A549 (cell line): ENCODE results near the gene ABHD1. TPM values are rescaled to one million over a fixed set of nuclear protein-coding genes. Genes with fewer than 3 reads are reported as not detected.
A peak's percentile ranks its signal among the peaks of the same experiment; 100 is the strongest.

ENCODE experiments used
- ATAC-seq, 2 experiments: fragments of 200-7000 bp in 1 of 2; fragments of >200 bp in 1 of 2; cut with Nextera tagmentation in 1 of 2; cut with Tn5 transposase in 1 of 2; 3 replicates each; pipeline versions ENCODE4 v1.8.0 to v1.9.1; 2018 to 2020; ENCODE audit warnings: mild to moderate bottlenecking in 1 of 2, moderate library complexity in 1 of 2
- CTCF ChIA-PET: fragments of 300-600 bp; sonication (Branson Sonifier 250); formaldehyde crosslinking; extraction: SDS; loops from one replicate; lab custom pipeline; 2021; ENCODE audit warnings: antibody characterized with exemption, inconsistent platforms; lab: Yijun Ruan, JAX
- POLR2A ChIA-PET: fragments of 350-600 bp; formaldehyde crosslinking; extraction: SDS; loops from one replicate; lab custom pipeline; 2021; ENCODE audit warnings: antibody characterized with exemption, inconsistent platforms; lab: Yijun Ruan, JAX
- DNase-seq, 2 experiments: peaks; one replicate each; pipeline versions ENCODE4 v3.0.0 to v3.0.0-alpha.2; 2011 to 2016; ENCODE audit warnings: low read depth in 1 of 2, low spot score in 1 of 2
- FAIRE-seq: peaks from 2 replicates; lab custom pipeline; 2011; peaks lifted over from hg19 to GRCh38; lab: Jason Lieb, UNC
- H3K27ac ChIP-seq, 2 experiments: fragments of >200 bp; sonication (Bioruptor Twin); formaldehyde crosslinking; 3 replicates each; pipeline ENCODE4 v1.5.1; 2016 to 2017
- H3K4me1 ChIP-seq: fragments of >200 bp; sonication (Bioruptor Twin); formaldehyde crosslinking; 3 replicates; pipeline ENCODE4 v1.6.1; 2016
- H3K4me2 ChIP-seq: fragments of >200 bp; sonication (Bioruptor Twin); formaldehyde crosslinking; 3 replicates; pipeline ENCODE4 v1.6.1; 2016
- H3K4me3 ChIP-seq: fragments of >200 bp; sonication (Bioruptor Twin); formaldehyde crosslinking; 3 replicates; pipeline ENCODE4 v1.5.1; 2016
- H3K9me3 ChIP-seq: fragments of >200 bp; sonication (Bioruptor Twin); formaldehyde crosslinking; 3 replicates; pipeline ENCODE4 v1.6.1; 2016
- CEBPB ChIP-seq, 2 experiments: fragments of >200 bp in 1 of 2; sonication (Bioruptor Twin) in 1 of 2; formaldehyde crosslinking in 1 of 2; IDR thresholded peaks; 2 replicates each; pipeline ENCODE4 v1.6.1; 2012 to 2016
- CHD4 ChIP-seq: fragments of 200-600 bp; sonication (generic); IDR thresholded peaks from 2 replicates; pipeline ENCODE4 v1.6.1; 2016; ENCODE audit warnings: antibody characterized with exemption, mild to moderate bottlenecking, borderline replicate concordance
- CTCF ChIP-seq: fragments of >200 bp; sonication (Bioruptor Twin); formaldehyde crosslinking; IDR thresholded peaks from 3 replicates; pipeline ENCODE4 v1.5.1; 2016
- EHMT2 ChIP-seq: fragments of 200-600 bp; sonication (generic); IDR thresholded peaks from 2 replicates; pipeline ENCODE4 v1.6.1; 2016; ENCODE audit warnings: antibody characterized with exemption, low read depth, mild to moderate bottlenecking, moderate library complexity
- FOSB ChIP-seq: fragments of 250-450 bp; sonication (Bioruptor Pico); IDR thresholded peaks from 2 replicates; pipeline ENCODE4 v1.5.0; 2020; ENCODE audit warnings: mild to moderate bottlenecking, moderate library complexity
- HOXA7 ChIP-seq: fragments of 250-450 bp; sonication (Bioruptor Pico); IDR thresholded peaks from 2 replicates; pipeline ENCODE4 v1.5.0; 2020; ENCODE audit warnings: mild to moderate bottlenecking, moderate library complexity
- HOXB13 ChIP-seq: fragments of 250-450 bp; sonication (Bioruptor Pico); IDR thresholded peaks from 2 replicates; pipeline ENCODE4 v1.5.0; 2020; ENCODE audit warnings: low read depth, mild to moderate bottlenecking, moderate library complexity
- MAFK ChIP-seq: fragments of 450-650 bp; IDR thresholded peaks from 2 replicates; pipeline ENCODE4 v1.6.1; 2014; ENCODE audit not compliant: partially characterized antibody
- MAX ChIP-seq: IDR thresholded peaks from 2 replicates; pipeline ENCODE4 v1.6.1; 2012
- PHF8 ChIP-seq: fragments of 200-600 bp; sonication (generic); IDR thresholded peaks from 2 replicates; pipeline ENCODE4 v1.6.1; 2016; ENCODE audit warnings: low read depth, mild to moderate bottlenecking, antibody characterized with exemption, moderate library complexity, borderline replicate concordance
- RARB ChIP-seq: fragments of 250-450 bp; sonication (Bioruptor Pico); IDR thresholded peaks from 2 replicates; pipeline ENCODE4 v1.8.0; 2021; ENCODE audit warnings: mild to moderate bottlenecking, moderate library complexity
- REST ChIP-seq: fragments of 200-600 bp; sonication (generic); IDR thresholded peaks from 2 replicates; pipeline ENCODE4 v1.6.1; 2016; ENCODE audit warnings: antibody characterized with exemption, mild to moderate bottlenecking, moderate library complexity
- WGBS: methylation state at CpG from one replicate; pipeline ENCODE4 v1.1.6; 2017; ENCODE audit errors: missing lambda C conversion rate; 5-methylcytosine and 5-hydroxymethylcytosine counted together
- polyA plus RNA-seq, 4 experiments: library from polyadenylated mRNA; depleted of rRNA in 3 of 4; stranded (reverse); fragments of >200 nt; fragmentation: RNase III in 1 of 4; extraction: RNeasy Plus Mini Kit Qiagen cat#74134 plus additional on column Dnase treatment in 1 of 4; gene quantifications; 2 replicates in 3 of 4; 3 replicates in 1 of 4; pipeline ENCODE4 v1.2.3, GENCODE V29; 2011 to 2017

Gene ABHD1
- polyA plus RNA-seq, 2 of the 4 experiments (the other 2 are of a cell fraction): 0.96 to 1.9 TPM

GRCh38 chr2:27095745-27096651 lies 27.6 kb upstream of the ABHD1 start:
- no peak for TF ChIP-seq MAFK
- peak in 1 of 2 experiments; percentile 68; a peak in 2 of 4 replicates for TF ChIP-seq CEBPB (IDR thresholded peaks at IDR 0.05)
- no peak for TF ChIP-seq RARB
- TF ChIP-seq MAX: 0 out of 2 replicates have a peak, but pooled peaks have one; percentile 13

GRCh38 chr2:27096748-27097297 lies 26.8 kb upstream of the ABHD1 start:
- WGBS: 73% methylated on average over 3 of the region's 3 CpGs
- Histone ChIP-seq H3K4me3 (no peak overlapping the region), H3K4me1 (peaks cover 20% of the 10 kb centered on the region), H3K9me3 (no peaks in the 10 kb centered on the region), H3K27ac (no peak overlapping the region), H3K4me2 (no peak overlapping the region)
- ChIA-PET POLR2A (interaction anchor here (2.1 kb wide), 1 partner anchor 46 kb away, joined by 5 read pairs; the partner anchor contains the start of gene AGBL5), CTCF (interaction anchor here (0.7 to 12.0 kb wide), 20 partner anchors 12 to 266 kb away, joined by 3 to 197 read pairs (median 5); partner anchors contain the start of genes ABHD1, ATRAID, EMILIN1 and KHK)
- TF ChIP-seq CHD4 (no peak), HOXA7 (CRISPR knock-in tag) (no peak)
- FAIRE-seq: no peak
- DNase-seq: no peak
- ATAC-seq: no peak

More at GRCh38 chr2:27095745-27096651, 27.6 kb upstream of the ABHD1 start:
- Histone ChIP-seq H3K4me2 (peak overlapping the region; percentile 71), H3K4me3 (no peak overlapping the region), H3K4me1 (peaks cover 20% of the 10 kb centered on the region), H3K9me3 (no peaks in the 10 kb centered on the region), H3K27ac (peak overlapping the region; percentile 46 to 71; a peak in 5 of 6 replicates)
- CTCF ChIA-PET: interaction anchor here (0.8 to 12.0 kb wide), 12 partner anchors 11 to 228 kb away, joined by 3 to 197 read pairs (median 7); partner anchors contain the start of genes ABHD1, ATRAID, EMILIN1 and KHK
- FAIRE-seq (no peak), DNase-seq (peak; percentile 56 to 80), ATAC-seq (peak; percentile 67 to 85)
- POLR2A ChIA-PET: interaction anchor here (2.1 kb wide), 1 partner anchor 45 kb away, joined by 5 read pairs; the partner anchor contains the start of gene AGBL5
- WGBS: 39% methylated on average over 18 of the region's 18 CpGs

- ChIA-PET CTCF (interaction anchor here (0.7 to 12.0 kb wide), 24 partner anchors 11 to 265 kb away, joined by 3 to 197 read pairs (median 5); partner anchors contain the start of genes ATRAID, EMILIN1, KHK and SLC30A3), POLR2A (interaction anchor here (2.1 kb wide), 1 partner anchor 46 kb away, joined by 5 read pairs; the partner anchor contains the start of gene AGBL5)
- ATAC-seq (no peak), FAIRE-seq (no peak), DNase-seq (no peak)
- Histone ChIP-seq H3K4me3 (no peak overlapping the region), H3K27ac (no peak overlapping the region), H3K4me2 (no peak overlapping the region), H3K9me3 (no peaks in the 10 kb centered on the region), H3K4me1 (peaks cover 20% of the 10 kb centered on the region)
- TF ChIP-seq CTCF: no peak
- no peak for TF ChIP-seq PHF8
- no peak for TF ChIP-seq EHMT2
- no peak for TF ChIP-seq FOSB (CRISPR knock-in tag)
- TF ChIP-seq REST: no peak
- TF ChIP-seq HOXB13 (CRISPR knock-in tag): no peak
- WGBS: 79% methylated on average over 14 of the region's 14 CpGs
These were observed 26.3 kb upstream of the ABHD1 start for GRCh38 chr2:27097341-27097740.
